ENCODE results near the gene NUP93.

NUP93 gene

GRCh38 chr16:56729735-56730662 lies at the start of gene NUP93:
NUP93 (plus strand) TSS chr16:56730129; CDS start chr16:56748248, 18,119 bp downstream.
- peak; percentile 88 for DNase-seq

- DNase-seq, result peak; percentile 90
Observed at GRCh38 chr16:56681939-56682702, 47.8 kb upstream of the NUP93 start, which contains the start of gene MT1X. MT1X (plus strand) TSS chr16:56682470; CDS start chr16:56682541, 71 bp downstream.

- DNase-seq, result no peak
Observed at GRCh38 chr16:56682703-56683397, 47.1 kb upstream of the NUP93 start.

- no peak for DNase-seq
Observed at GRCh38 chr16:56683424-56684172, 46.3 kb upstream of the NUP93 start.

- DNase-seq, result no peak
Observed at GRCh38 chr16:56684256-56684925, 45.5 kb upstream of the NUP93 start.

GRCh38 chr16:56684926-56685590 lies 44.9 kb upstream of the NUP93 start:
- no peak for DNase-seq

- no peak for DNase-seq
Observed at GRCh38 chr16:56686758-56687157, 43.2 kb upstream of the NUP93 start.

- no peak for DNase-seq
Observed at GRCh38 chr16:56688762-56689161, 41.2 kb upstream of the NUP93 start.

- DNase-seq, result no peak
Observed at GRCh38 chr16:56689171-56689570, 40.8 kb upstream of the NUP93 start.

GRCh38 chr16:56690420-56691122 lies 39.4 kb upstream of the NUP93 start:
- DNase-seq, result no peak

- DNase-seq, result no peak
Observed at GRCh38 chr16:56691885-56692284, 38.0 kb upstream of the NUP93 start.

- DNase-seq, result no peak
Observed at GRCh38 chr16:56695246-56695645, 34.7 kb upstream of the NUP93 start.

- no peak for DNase-seq
Observed at GRCh38 chr16:56697456-56698155, 32.3 kb upstream of the NUP93 start.

GRCh38 chr16:56700195-56700594 lies 29.7 kb upstream of the NUP93 start:
- DNase-seq, result no peak

GRCh38 chr16:56700631-56701030 lies 29.3 kb upstream of the NUP93 start:
- no peak for DNase-seq

GRCh38 chr16:56701534-56701933 lies 28.4 kb upstream of the NUP93 start:
- no peak for DNase-seq

- no peak for DNase-seq
Observed at GRCh38 chr16:56702836-56703235, 27.1 kb upstream of the NUP93 start.

- DNase-seq, result no peak
Observed at GRCh38 chr16:56708525-56709442, 21.1 kb upstream of the NUP93 start.
